ENCODE results near the gene NCL. TPM values are rescaled to one million over a fixed set of nuclear protein-coding genes. Genes with fewer than 3 reads are reported as not detected.

NCL gene
- total and polyA plus RNA-seq, 2 of the 13 experiments (the other 11 are each of a cell fraction or from before 2014, with no cell fraction given), result 105 to 779 TPM

GRCh38 chr2:231411831-231412617, 52.3 kb downstream of the NCL start (continued):
- TF ChIP-seq UBTF (CRISPR knock-in tag; IDR thresholded peaks at IDR 0.05), result peak; percentile 70; the same call in 1 of the 2 replicates
- TF ChIP-seq FOSL1 (CRISPR knock-in tag; IDR thresholded peaks at IDR 0.05; ENCODE audit: borderline replicate concordance), result no peak
- TF ChIP-seq THRA (CRISPR knock-in tag; IDR thresholded peaks at IDR 0.05; ENCODE audit: borderline replicate concordance), result peak; percentile 8; the same call in 1 of the 2 replicates
- TF ChIP-seq ZNF335 (CRISPR knock-in tag; IDR thresholded peaks at IDR 0.05), result no peak
- 0 out of 2 replicates have a peak, but pooled peaks have one; percentile 51 for TF ChIP-seq ZNF180 (CRISPR knock-in tag; IDR thresholded peaks at IDR 0.05; ENCODE audit: borderline replicate concordance, low read depth)
- 0 out of 2 replicates have a peak, but pooled peaks have one; percentile 75 for TF ChIP-seq HBP1 (CRISPR knock-in tag; IDR thresholded peaks at IDR 0.05; ENCODE audit: low read depth)
- TF ChIP-seq ZNF660 (CRISPR knock-in tag; IDR thresholded peaks at IDR 0.05; ENCODE audit: borderline replicate concordance, low read depth), result no peak
- no peak for TF ChIP-seq ZSCAN30 (CRISPR knock-in tag; IDR thresholded peaks at IDR 0.05)
- TF ChIP-seq ZNF547 (CRISPR knock-in tag; IDR thresholded peaks at IDR 0.05), result peak; percentile 84
- TF ChIP-seq HOXD1 (CRISPR knock-in tag; IDR thresholded peaks at IDR 0.05), result no peak
- TF ChIP-seq RARA (CRISPR knock-in tag; IDR thresholded peaks at IDR 0.05), result no peak
- TF ChIP-seq POLR2AphosphoS5 (IDR thresholded peaks at IDR 0.05; ENCODE audit: low read depth, low read length), result no peak
- TF ChIP-seq FLYWCH1 (CRISPR knock-in tag; IDR thresholded peaks at IDR 0.05), result no peak
- no peak for TF ChIP-seq CCAR2 (optimal IDR thresholded peaks at IDR 0.05; ENCODE audit: low read depth, low read length)
- TF ChIP-seq KIAA2018 (CRISPR knock-in tag; IDR thresholded peaks at IDR 0.05; ENCODE audit: borderline replicate concordance), result no peak

All from HepG2 (cell line).